HEK293 (cell line): ENCODE measurements around the gene HHIPL1.

Experiments used
- CTCF ChIA-PET: fragments of 350-600 bp; formaldehyde crosslinking; extraction: SDS; loops from one replicate; lab custom pipeline; 2021; ENCODE audit warnings: antibody characterized with exemption; lab: Yijun Ruan, JAX
- POLR2A ChIA-PET: fragments of 300-600 bp; formaldehyde crosslinking; extraction: SDS; loops from one replicate; lab custom pipeline; 2020; ENCODE audit warnings: antibody characterized with exemption, inconsistent platforms; lab: Yijun Ruan, JAX
- H3K27ac ChIP-seq: fragments of 200-500 bp; sonication (Bioruptor generic); 2 replicates; pipeline ENCODE4 v1.5.1; 2014; ENCODE audit warnings: low read depth, low read length, control low read depth, inconsistent platforms; ENCODE audit errors: extremely low read depth
- H3K36me3 ChIP-seq, 2 experiments: fragments of 200-500 bp in 1 of 2; sonication (Bioruptor generic) in 1 of 2; 1 replicate in 1 of 2; 2 replicates in 1 of 2; pipeline ENCODE4 v1.5.1; 2014 to 2017; ENCODE audit warnings: inconsistent platforms in 2 of 2, low read length in 2 of 2; ENCODE audit not compliant: control insufficient read depth in 2 of 2, insufficient read depth in 1 of 2
- H3K4me1 ChIP-seq: fragments of 200-500 bp; sonication (Bioruptor generic); 2 replicates; pipeline ENCODE4 v1.5.1; 2014; ENCODE audit warnings: mild to moderate bottlenecking, low read length, inconsistent platforms; ENCODE audit not compliant: control insufficient read depth, insufficient read depth
- H3K4me3 ChIP-seq: 2 replicates; pipeline ENCODE4 v1.5.1; 2011; ENCODE audit warnings: low read depth, mild to moderate bottlenecking, control low read depth, low read length, moderate library complexity
- H3K9me3 ChIP-seq: fragments of 200-500 bp; sonication (Bioruptor generic); 2 replicates; pipeline ENCODE4 v1.5.1; 2014; ENCODE audit warnings: low read depth, low read length, inconsistent platforms; ENCODE audit not compliant: control insufficient read depth, insufficient read depth
- BCL6B ChIP-seq: fragments of 450-650 bp; formaldehyde crosslinking; IDR thresholded peaks from 2 replicates; pipeline ENCODE4 v1.5.1; 2017; ENCODE audit warnings: missing biosample characterization, missing genetic modification characterization
- HIC1 ChIP-seq: fragments of 450-650 bp; formaldehyde crosslinking; IDR thresholded peaks from 2 replicates; pipeline ENCODE4 v1.5.1; 2016; ENCODE audit warnings: missing biosample characterization, missing genetic modification characterization
- KLF8 ChIP-seq: fragments of 450-650 bp; formaldehyde crosslinking; IDR thresholded peaks from 2 replicates; pipeline ENCODE4 v1.5.1; 2016; ENCODE audit warnings: missing biosample characterization, missing genetic modification characterization
- PRDM1 ChIP-seq: fragments of 450-650 bp; formaldehyde crosslinking; IDR thresholded peaks from 2 replicates; pipeline ENCODE4; 2016; ENCODE audit warnings: missing biosample characterization, missing genetic modification characterization
- PRDM2 ChIP-seq: fragments of 450-650 bp; formaldehyde crosslinking; IDR thresholded peaks from 2 replicates; pipeline ENCODE4 v1.5.1; 2016; ENCODE audit warnings: missing biosample characterization, missing genetic modification characterization, borderline replicate concordance
- PRDM6 ChIP-seq: fragments of 450-650 bp; formaldehyde crosslinking; IDR thresholded peaks from 2 replicates; pipeline ENCODE4 v1.5.1; 2017; ENCODE audit warnings: missing biosample characterization, missing genetic modification characterization
- REPIN1 ChIP-seq: fragments of 450-650 bp; formaldehyde crosslinking; IDR thresholded peaks from 2 replicates; pipeline ENCODE4 v1.5.1; 2017; ENCODE audit warnings: missing biosample characterization, missing genetic modification characterization, low read depth
- TCF7L2 ChIP-seq: IDR thresholded peaks from 2 replicates; pipeline ENCODE4 v1.6.1; 2011; ENCODE audit warnings: low read depth, mild to moderate bottlenecking, inconsistent platforms, low read length, moderate library complexity, borderline replicate concordance
- ZNF10 ChIP-seq: fragments of 450-650 bp; formaldehyde crosslinking; IDR thresholded peaks from 2 replicates; pipeline ENCODE4 v1.5.1; 2017; ENCODE audit warnings: missing biosample characterization, missing genetic modification characterization
- ZNF146 ChIP-seq: fragments of 450-650 bp; formaldehyde crosslinking; IDR thresholded peaks from 2 replicates; pipeline ENCODE4 v1.5.1; 2016; ENCODE audit warnings: missing biosample characterization, missing genetic modification characterization
- ZNF23 ChIP-seq: fragments of 450-650 bp; formaldehyde crosslinking; IDR thresholded peaks from 2 replicates; pipeline ENCODE4 v1.5.1; 2016; ENCODE audit warnings: missing biosample characterization, missing genetic modification characterization, borderline replicate concordance
- ZNF24 ChIP-seq: fragments of 450-650 bp; formaldehyde crosslinking; IDR thresholded peaks from 2 replicates; pipeline ENCODE4 v1.5.1; 2016; ENCODE audit warnings: missing biosample characterization, missing genetic modification characterization
- ZNF280D ChIP-seq: fragments of 450-650 bp; formaldehyde crosslinking; IDR thresholded peaks from 2 replicates; pipeline ENCODE4 v1.5.1; 2016; ENCODE audit warnings: missing biosample characterization, missing genetic modification characterization
- ZNF335 ChIP-seq: fragments of 450-650 bp; formaldehyde crosslinking; conservative IDR thresholded peaks from 2 replicates; pipeline ENCODE4 v1.5.1; 2016; ENCODE audit warnings: missing biosample characterization, missing genetic modification characterization
- ZNF394 ChIP-seq: fragments of 450-650 bp; formaldehyde crosslinking; IDR thresholded peaks from 2 replicates; pipeline ENCODE4 v1.5.1; 2016; ENCODE audit warnings: missing biosample characterization, missing genetic modification characterization, mild to moderate bottlenecking, moderate library complexity, borderline replicate concordance
- ZNF48 ChIP-seq: fragments of 450-650 bp; formaldehyde crosslinking; IDR thresholded peaks from 2 replicates; pipeline ENCODE4 v1.5.1; 2016; ENCODE audit warnings: missing biosample characterization, missing genetic modification characterization
- ZNF624 ChIP-seq: fragments of 450-650 bp; formaldehyde crosslinking; IDR thresholded peaks from 2 replicates; pipeline ENCODE4 v1.5.1; 2017; ENCODE audit warnings: missing biosample characterization, missing genetic modification characterization

Gene HHIPL1

GRCh38 chr14:99662846-99663245 is 17.9 kb downstream of the HHIPL1 start (continued):
- TF ChIP-seq ZNF10 = no peak
- no peak for TF ChIP-seq ZNF394
- TF ChIP-seq HIC1 (tag by site-specific recombination) = no peak
- no peak for TF ChIP-seq PRDM6 (tag by site-specific recombination)
- no peak for TF ChIP-seq BCL6B (tag by site-specific recombination)
- TF ChIP-seq REPIN1 (tag by site-specific recombination) = no peak

- Histone ChIP-seq H3K4me1 (peaks cover under 1% of the 10 kb centered on the region), H3K27ac (no peak overlapping the region), H3K4me3 (no peak overlapping the region), H3K36me3 (no peaks in the 10 kb centered on the region), H3K9me3 (no peaks in the 10 kb centered on the region)
- ChIA-PET CTCF (no interaction called here), POLR2A (no interaction called here)
- TF ChIP-seq ZNF146 (tag by site-specific recombination) (no peak), KLF8 (no peak), TCF7L2 (no peak), ZNF624 (tag by site-specific recombination) (no peak), PRDM1 (tag by site-specific recombination) (no peak), ZNF280D (tag by site-specific recombination) (no peak), ZNF24 (tag by site-specific recombination) (no peak), ZNF23 (no peak), PRDM2 (tag by site-specific recombination) (no peak), ZNF335 (tag by site-specific recombination) (no peak), ZNF48 (tag by site-specific recombination) (no peak)
These were observed 18.6 kb downstream of the HHIPL1 start for GRCh38 chr14:99663386-99664057.
